CD14-positive monocyte (primary cell): ENCODE results near the gene FIGLA. TPM values are rescaled to one million over a fixed set of nuclear protein-coding genes. Genes with fewer than 3 reads are reported as not detected.

Source experiments
- DNase-seq, 3 donors: peaks; one replicate each; pipeline ENCODE4 v3.0.0-alpha.2; 2011 to 2022
- H2AFZ ChIP-seq: 2 replicates; pipeline ENCODE4 v1.6.0; 2012; ENCODE audit warnings: mild to moderate bottlenecking, low read depth, low read length, inconsistent platforms; ENCODE audit not compliant: insufficient read depth, poor library complexity, severe bottlenecking
- H3K27ac ChIP-seq, 2 donors: 1 replicate in 1 of 2; 2 replicates in 1 of 2; pipeline ENCODE4 v1.5.1; 2012 to 2013; ENCODE audit warnings: low read length in 2 of 2, control low read depth in 1 of 2, inconsistent platforms in 1 of 2, low read depth in 1 of 2, mild to moderate bottlenecking in 1 of 2
- H3K27me3 ChIP-seq, 2 donors: one replicate each; pipeline versions ENCODE4 v1.6.0 to v1.6.1; 2011 to 2013; ENCODE audit warnings: low read length in 2 of 2; ENCODE audit not compliant: control insufficient read depth in 2 of 2, insufficient read depth in 2 of 2
- H3K36me3 ChIP-seq, 2 donors: replicated peaks in 1 of 2; 1 replicate in 1 of 2; 2 replicates in 1 of 2; pipeline versions ENCODE4 v1.5.1 to v1.6.1; 2012 to 2013; ENCODE audit warnings: low read length in 2 of 2, control low read depth in 1 of 2, inconsistent platforms in 1 of 2, mild to moderate bottlenecking in 1 of 2; ENCODE audit not compliant: insufficient read depth in 2 of 2, control insufficient read depth in 1 of 2
- H3K4me1 ChIP-seq, 2 donors: 1 replicate in 1 of 2; 2 replicates in 1 of 2; pipeline versions ENCODE4 v1.5.1 to v1.6.1; 2012 to 2013; ENCODE audit warnings: low read length in 2 of 2, control low read depth in 1 of 2, inconsistent platforms in 1 of 2, mild to moderate bottlenecking in 1 of 2, moderate library complexity in 1 of 2; ENCODE audit not compliant: insufficient read depth in 2 of 2, control insufficient read depth in 1 of 2
- H3K4me2 ChIP-seq: replicated peaks from 2 replicates; pipeline ENCODE3; 2012; ENCODE audit warnings: low read length, moderate library complexity, mild to moderate bottlenecking; ENCODE audit not compliant: poor library complexity, severe bottlenecking; ENCODE audit errors: extremely low read depth
- H3K4me3 ChIP-seq, 3 experiments: fragments of 200-600 bp in 1 of 3; sonication (generic) in 1 of 3; replicated peaks in 1 of 3; 1 replicate in 2 of 3; 2 replicates in 1 of 3; pipeline ENCODE4 v1.5.1; 2011 to 2013; ENCODE audit warnings: low read length in 3 of 3, mild to moderate bottlenecking in 3 of 3, control low read depth in 2 of 3, low read depth in 2 of 3, inconsistent platforms in 1 of 3, moderate library complexity in 1 of 3
- H3K79me2 ChIP-seq: 2 replicates; pipeline ENCODE4 v1.6.0; 2012; ENCODE audit warnings: mild to moderate bottlenecking, control low read depth, inconsistent platforms, low read length, moderate library complexity; ENCODE audit not compliant: insufficient read depth
- H3K9ac ChIP-seq: 2 replicates; pipeline ENCODE4 v1.6.0; 2017; ENCODE audit warnings: low read length, mild to moderate bottlenecking; ENCODE audit not compliant: insufficient read depth, poor library complexity, severe bottlenecking
- H3K9me3 ChIP-seq, 2 donors: replicated peaks in 1 of 2; 1 replicate in 1 of 2; 2 replicates in 1 of 2; pipeline versions ENCODE4 v1.5.1 to v1.6.1; 2012 to 2013; ENCODE audit warnings: low read length in 2 of 2, control low read depth in 1 of 2; ENCODE audit not compliant: control insufficient read depth in 1 of 2, insufficient read depth in 1 of 2
- H4K20me1 ChIP-seq: 2 replicates; pipeline ENCODE4 v1.6.0; 2012; ENCODE audit warnings: mild to moderate bottlenecking, low read length, control low read depth, moderate library complexity; ENCODE audit not compliant: insufficient read depth
- H3K27ac Mint-ChIP-seq, 7 donors: one replicate each; pipeline ENCODE4 v1.8.0; 2020; ENCODE audit warnings: mild to moderate bottlenecking in 7 of 7, mixed read lengths in 7 of 7, moderate library complexity in 6 of 7, inconsistent platforms in 2 of 7
- H3K27me3 Mint-ChIP-seq, 3 donors: one replicate each; pipeline ENCODE4 v1.8.0; 2021 to 2022; ENCODE audit warnings: low read depth in 3 of 3, mild to moderate bottlenecking in 3 of 3, mixed read lengths in 3 of 3, moderate library complexity in 3 of 3, inconsistent platforms in 1 of 3
- H3K36me3 Mint-ChIP-seq, 2 donors: one replicate each; pipeline ENCODE4 v1.8.0; 2020; ENCODE audit warnings: mixed read lengths in 2 of 2, inconsistent platforms in 1 of 2, mild to moderate bottlenecking in 1 of 2
- H3K4me1 Mint-ChIP-seq: one replicate; pipeline ENCODE4 v1.8.0; 2020; ENCODE audit warnings: mild to moderate bottlenecking, mixed read lengths
- H3K4me3 Mint-ChIP-seq, 2 donors: one replicate each; pipeline ENCODE4 v1.8.0; 2020; ENCODE audit warnings: mild to moderate bottlenecking in 2 of 2, mixed read lengths in 2 of 2, moderate library complexity in 1 of 2
- H3K9me3 Mint-ChIP-seq, 7 donors: one replicate each; pipeline ENCODE4 v1.8.0; 2020 to 2022; ENCODE audit warnings: mixed read lengths in 7 of 7, mild to moderate bottlenecking in 6 of 7, moderate library complexity in 6 of 7, inconsistent platforms in 2 of 7
- WGBS: methylation state at CpG from one replicate; pipeline ENCODE4 v1.1.5; 2013; ENCODE audit warnings: missing lambda C conversion rate; ENCODE audit not compliant: insufficient coverage; 5-methylcytosine and 5-hydroxymethylcytosine counted together
- intact Hi-C, 2 donors: fragments of 100-400 bp; cut with micrococcal nuclease; formaldehyde crosslinking; loops; one replicate each; pipeline versions ENCODE4 v1.15.0 to v1.15.1; 2023
- polyA plus RNA-seq, 3 donors: library from polyadenylated mRNA; depleted of rRNA in 1 of 3; unstranded in 2 of 3; stranded (reverse) in 1 of 3; fragments of 300-500 nt in 2 of 3; fragments of >200 nt in 1 of 3; fragmentation: Illumina TruSeq in 2 of 3; gene quantifications; 1 replicate in 2 of 3; 2 replicates in 1 of 3; pipeline ENCODE4 v1.2.3, GENCODE V29; 2012 to 2021
- TF ChIP-seq, protein P1 (sequence below): fragments of 200-600 bp; IDR thresholded peaks from one replicate; pipeline ENCODE4 v1.8.0; 2022; ENCODE audit warnings: antibody characterized with exemption, mild to moderate bottlenecking

Gene FIGLA
- polyA plus RNA-seq, 3 donors, result 0.13 TPM; not detected in 2

DNA sequence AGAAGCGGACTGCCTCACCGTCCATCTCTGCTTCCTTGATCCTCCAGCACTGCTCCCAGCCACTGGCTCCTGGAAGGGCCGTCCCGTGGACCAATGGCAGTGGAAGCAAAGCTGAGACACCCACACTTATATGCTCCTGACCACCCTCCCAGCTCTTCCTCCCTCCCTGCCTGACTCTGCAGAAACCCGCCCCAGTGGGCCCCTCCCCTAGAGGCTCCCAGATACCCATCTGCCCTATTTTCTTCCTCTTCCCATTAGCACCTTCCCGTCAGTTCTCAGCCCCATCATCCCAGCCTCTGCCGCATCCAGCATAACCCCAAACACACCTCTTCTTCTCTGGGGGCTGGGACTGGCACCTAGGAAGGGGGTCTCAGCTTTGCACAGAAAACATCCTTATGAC lies 30.1 kb upstream of the FIGLA start, which contains the start of gene CLEC4F:
Gene CLEC4F, minus strand, starts transcription at position 101 of the 400 bp plus-strand sequence. Its CDS starts 76 bp downstream, at position 25.
- peak within 1 kb of the TSS; percentile 20 for H3K4me2 ChIP-seq
- intact Hi-C loops, result no loop called here
- H2AFZ ChIP-seq, result no peak within 1 kb of the TSS
- Mint-ChIP-seq H3K9me3 (no peaks in the 10 kb centered on the region), H3K36me3 (no peaks in the 10 kb centered on the region), H3K27ac (no peak within 1 kb of the TSS), H3K4me3 (peak within 1 kb of the TSS in 1 of 2 donors; percentile 40), H3K4me1 (peaks cover 12% of the 10 kb centered on the region), H3K27me3 (peaks cover 8 to 16% (median 10%) of the 10 kb centered on the region in 3 donors)
- H3K4me3 ChIP-seq, result peak within 1 kb of the TSS in 2 of 3 experiments; percentile 8 to 36
- H3K9me3 ChIP-seq, result no peaks in the 10 kb centered on the region
- no peaks in the 10 kb centered on the region for H3K79me2 ChIP-seq
- H4K20me1 ChIP-seq, result no peaks in the 10 kb centered on the region
- H3K9ac ChIP-seq, result no peak within 1 kb of the TSS
- no peaks in the 10 kb centered on the region for H3K36me3 ChIP-seq
- no peak for DNase-seq
- TF ChIP-seq, protein P1, sequence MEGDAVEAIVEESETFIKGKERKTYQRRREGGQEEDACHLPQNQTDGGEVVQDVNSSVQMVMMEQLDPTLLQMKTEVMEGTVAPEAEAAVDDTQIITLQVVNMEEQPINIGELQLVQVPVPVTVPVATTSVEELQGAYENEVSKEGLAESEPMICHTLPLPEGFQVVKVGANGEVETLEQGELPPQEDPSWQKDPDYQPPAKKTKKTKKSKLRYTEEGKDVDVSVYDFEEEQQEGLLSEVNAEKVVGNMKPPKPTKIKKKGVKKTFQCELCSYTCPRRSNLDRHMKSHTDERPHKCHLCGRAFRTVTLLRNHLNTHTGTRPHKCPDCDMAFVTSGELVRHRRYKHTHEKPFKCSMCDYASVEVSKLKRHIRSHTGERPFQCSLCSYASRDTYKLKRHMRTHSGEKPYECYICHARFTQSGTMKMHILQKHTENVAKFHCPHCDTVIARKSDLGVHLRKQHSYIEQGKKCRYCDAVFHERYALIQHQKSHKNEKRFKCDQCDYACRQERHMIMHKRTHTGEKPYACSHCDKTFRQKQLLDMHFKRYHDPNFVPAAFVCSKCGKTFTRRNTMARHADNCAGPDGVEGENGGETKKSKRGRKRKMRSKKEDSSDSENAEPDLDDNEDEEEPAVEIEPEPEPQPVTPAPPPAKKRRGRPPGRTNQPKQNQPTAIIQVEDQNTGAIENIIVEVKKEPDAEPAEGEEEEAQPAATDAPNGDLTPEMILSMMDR, result no peak
- WGBS, result 96% methylated on average over 5 of the region's 7 CpGs
- H3K4me1 ChIP-seq, result peaks cover 11 to 33% of the 10 kb centered on the region in 2 donors
- no peak within 1 kb of the TSS for H3K27ac ChIP-seq
- no peaks in the 10 kb centered on the region for H3K27me3 ChIP-seq

DNA sequence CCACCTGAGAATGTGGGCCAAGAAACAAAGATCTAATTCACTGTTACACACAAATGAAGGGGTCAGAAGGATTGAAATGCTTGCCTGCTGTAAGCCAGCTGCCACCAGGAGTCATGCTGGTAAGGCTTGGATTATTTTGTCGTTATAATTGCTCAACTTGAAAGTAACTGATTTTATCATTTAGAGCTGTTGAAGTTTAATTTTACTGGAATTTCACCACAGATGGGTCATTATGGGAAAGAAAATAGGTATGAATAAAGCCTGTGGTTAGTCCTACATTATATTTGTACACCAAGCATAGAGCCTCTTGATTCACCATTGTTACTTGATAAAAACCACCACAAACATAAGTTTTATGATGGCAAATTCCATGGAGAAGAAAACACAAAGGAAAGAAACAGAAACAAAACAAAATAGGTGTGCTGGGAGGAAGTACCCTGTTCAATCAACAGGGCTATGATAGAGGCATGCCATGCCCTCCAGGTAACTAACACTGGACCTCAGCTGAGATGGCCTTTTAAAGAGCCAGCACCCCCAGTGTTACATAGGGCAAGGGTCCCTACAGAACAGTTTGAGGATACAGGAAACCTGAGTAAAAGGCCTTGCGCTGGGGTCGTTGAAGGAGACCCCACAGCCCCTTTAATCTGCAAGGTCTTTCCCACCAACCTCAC lies 27.0 kb upstream of the FIGLA start:
- Histone ChIP-seq H3K4me1 (peaks cover 0 to 6% of the 10 kb centered on the region in 2 donors), H3K9ac (no peak overlapping the region), H3K9me3 (no peaks in the 10 kb centered on the region), H3K27me3 (no peaks in the 10 kb centered on the region), H3K27ac (no peak overlapping the region), H2AFZ (no peak overlapping the region), H4K20me1 (no peaks in the 10 kb centered on the region), H3K36me3 (no peaks in the 10 kb centered on the region), H3K4me2 (no peak overlapping the region), H3K79me2 (no peaks in the 10 kb centered on the region), H3K4me3 (no peak overlapping the region)
- no peak for DNase-seq
- no peak overlapping the region for H3K4me3 Mint-ChIP-seq
- TF ChIP-seq, protein P1, result no peak
- no peaks in the 10 kb centered on the region for H3K4me1 Mint-ChIP-seq
- intact Hi-C loops, result no loop called here
- H3K36me3 Mint-ChIP-seq, result no peaks in the 10 kb centered on the region
- no peak overlapping the region for H3K27ac Mint-ChIP-seq
- H3K27me3 Mint-ChIP-seq, result peaks cover 9 to 32% (median 18%) of the 10 kb centered on the region in 3 donors
- H3K9me3 Mint-ChIP-seq, result peaks cover 0 to 2% (median 0%) of the 10 kb centered on the region in 7 donors
- 93% methylated on average over 3 of the region's 3 CpGs for WGBS
